Loucy (cell line): Measurements from ENCODE around the gene PACRG.

Experiments used
- EZH2phosphoT487 ChIP-seq: fragments of 200-600 bp; IDR thresholded peaks from 2 replicates; pipeline ENCODE4 v1.6.1; 2018; ENCODE audit warnings: antibody characterized with exemption, mild to moderate bottlenecking, moderate library complexity, borderline replicate concordance
- TF ChIP-seq, protein P1 (sequence below): fragments of 200-600 bp; sonication (generic); conservative IDR thresholded peaks from 2 replicates; pipeline ENCODE4 v1.5.1; 2014; ENCODE audit warnings: mild to moderate bottlenecking, antibody characterized with exemption, low read length

DNA sequence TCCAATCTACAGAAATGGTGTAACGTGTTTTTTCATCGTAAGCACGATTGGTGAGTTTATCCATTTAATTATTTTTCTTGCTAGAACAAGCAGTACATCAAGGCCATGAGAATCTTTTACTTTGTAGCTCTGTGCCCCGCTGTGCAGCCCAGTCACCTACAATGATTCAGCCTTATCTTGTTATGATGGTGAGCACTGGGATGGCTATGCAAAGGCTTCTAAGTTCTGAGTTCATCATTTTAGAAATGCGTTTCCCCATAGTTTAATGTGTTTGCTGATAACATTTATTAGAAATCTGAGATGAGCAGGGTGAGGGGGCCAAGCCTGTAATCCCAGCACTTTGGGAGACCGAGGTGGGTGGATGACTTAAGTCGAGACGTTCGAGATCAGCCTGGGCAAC lies 575.0 kb downstream of the PACRG start:
- TF ChIP-seq, protein P1, sequence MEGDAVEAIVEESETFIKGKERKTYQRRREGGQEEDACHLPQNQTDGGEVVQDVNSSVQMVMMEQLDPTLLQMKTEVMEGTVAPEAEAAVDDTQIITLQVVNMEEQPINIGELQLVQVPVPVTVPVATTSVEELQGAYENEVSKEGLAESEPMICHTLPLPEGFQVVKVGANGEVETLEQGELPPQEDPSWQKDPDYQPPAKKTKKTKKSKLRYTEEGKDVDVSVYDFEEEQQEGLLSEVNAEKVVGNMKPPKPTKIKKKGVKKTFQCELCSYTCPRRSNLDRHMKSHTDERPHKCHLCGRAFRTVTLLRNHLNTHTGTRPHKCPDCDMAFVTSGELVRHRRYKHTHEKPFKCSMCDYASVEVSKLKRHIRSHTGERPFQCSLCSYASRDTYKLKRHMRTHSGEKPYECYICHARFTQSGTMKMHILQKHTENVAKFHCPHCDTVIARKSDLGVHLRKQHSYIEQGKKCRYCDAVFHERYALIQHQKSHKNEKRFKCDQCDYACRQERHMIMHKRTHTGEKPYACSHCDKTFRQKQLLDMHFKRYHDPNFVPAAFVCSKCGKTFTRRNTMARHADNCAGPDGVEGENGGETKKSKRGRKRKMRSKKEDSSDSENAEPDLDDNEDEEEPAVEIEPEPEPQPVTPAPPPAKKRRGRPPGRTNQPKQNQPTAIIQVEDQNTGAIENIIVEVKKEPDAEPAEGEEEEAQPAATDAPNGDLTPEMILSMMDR, result no peak
- TF ChIP-seq EZH2phosphoT487, result no peak
